GM12801 (cell line): ENCODE results near the gene DCAF8.

Experiments
- TF ChIP-seq, protein P1 (sequence below): IDR thresholded peaks from one replicate; pipeline ENCODE4 v1.5.1; 2011; ENCODE audit warnings: control low read depth; ENCODE audit not compliant: insufficient read length; ENCODE audit errors: extremely low read depth

The DCAF8 gene

DNA sequence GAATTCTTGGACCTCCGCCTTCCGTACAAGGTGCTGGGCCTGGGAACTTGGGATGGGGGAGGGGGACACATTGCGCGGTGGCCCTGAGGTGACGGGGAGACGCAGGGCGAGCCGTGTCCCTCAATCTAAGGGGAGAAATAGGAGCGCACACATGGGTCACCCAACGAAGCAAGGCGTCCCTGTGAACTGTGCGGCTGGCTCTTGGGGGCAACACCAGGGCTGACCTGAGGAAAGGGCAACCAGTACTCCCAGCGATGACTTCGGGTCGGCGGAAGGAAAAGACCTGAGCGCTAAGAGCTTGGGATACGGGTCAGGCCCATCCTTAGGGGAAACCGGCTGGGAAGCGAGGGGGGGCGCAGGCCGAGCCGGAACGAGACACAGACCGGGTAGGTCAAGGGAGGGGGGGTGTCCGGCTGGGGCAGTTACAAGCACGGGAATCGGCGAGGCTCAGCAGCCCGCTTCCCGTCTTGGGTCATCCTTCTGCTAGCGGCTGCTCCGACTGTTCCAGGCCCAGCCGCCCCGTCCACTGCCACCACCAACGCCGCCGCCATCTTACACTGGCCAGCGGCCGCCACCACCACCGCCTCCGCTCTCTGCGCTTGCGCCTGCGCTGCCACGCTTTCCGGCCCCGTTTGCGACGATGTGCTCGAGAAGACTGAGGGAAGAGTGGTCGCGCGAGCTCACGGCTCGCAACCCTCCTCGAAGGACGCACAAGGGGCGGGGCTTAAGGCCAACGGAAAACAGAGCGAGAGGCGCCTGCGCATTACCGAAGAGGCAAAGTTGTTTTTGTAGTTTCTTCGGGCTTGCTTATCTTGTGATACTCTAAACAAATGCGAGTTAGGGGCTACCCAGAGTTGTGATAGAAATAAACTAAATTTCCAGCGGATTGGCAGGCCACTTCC lies at the start of gene DCAF8:
TSS of gene DCAF8 (minus strand) at position 657 of the 902 bp plus-strand sequence. CDS start 18,541 bp downstream, outside the sequence.
- TF ChIP-seq, protein P1, sequence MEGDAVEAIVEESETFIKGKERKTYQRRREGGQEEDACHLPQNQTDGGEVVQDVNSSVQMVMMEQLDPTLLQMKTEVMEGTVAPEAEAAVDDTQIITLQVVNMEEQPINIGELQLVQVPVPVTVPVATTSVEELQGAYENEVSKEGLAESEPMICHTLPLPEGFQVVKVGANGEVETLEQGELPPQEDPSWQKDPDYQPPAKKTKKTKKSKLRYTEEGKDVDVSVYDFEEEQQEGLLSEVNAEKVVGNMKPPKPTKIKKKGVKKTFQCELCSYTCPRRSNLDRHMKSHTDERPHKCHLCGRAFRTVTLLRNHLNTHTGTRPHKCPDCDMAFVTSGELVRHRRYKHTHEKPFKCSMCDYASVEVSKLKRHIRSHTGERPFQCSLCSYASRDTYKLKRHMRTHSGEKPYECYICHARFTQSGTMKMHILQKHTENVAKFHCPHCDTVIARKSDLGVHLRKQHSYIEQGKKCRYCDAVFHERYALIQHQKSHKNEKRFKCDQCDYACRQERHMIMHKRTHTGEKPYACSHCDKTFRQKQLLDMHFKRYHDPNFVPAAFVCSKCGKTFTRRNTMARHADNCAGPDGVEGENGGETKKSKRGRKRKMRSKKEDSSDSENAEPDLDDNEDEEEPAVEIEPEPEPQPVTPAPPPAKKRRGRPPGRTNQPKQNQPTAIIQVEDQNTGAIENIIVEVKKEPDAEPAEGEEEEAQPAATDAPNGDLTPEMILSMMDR, result no peak

DNA sequence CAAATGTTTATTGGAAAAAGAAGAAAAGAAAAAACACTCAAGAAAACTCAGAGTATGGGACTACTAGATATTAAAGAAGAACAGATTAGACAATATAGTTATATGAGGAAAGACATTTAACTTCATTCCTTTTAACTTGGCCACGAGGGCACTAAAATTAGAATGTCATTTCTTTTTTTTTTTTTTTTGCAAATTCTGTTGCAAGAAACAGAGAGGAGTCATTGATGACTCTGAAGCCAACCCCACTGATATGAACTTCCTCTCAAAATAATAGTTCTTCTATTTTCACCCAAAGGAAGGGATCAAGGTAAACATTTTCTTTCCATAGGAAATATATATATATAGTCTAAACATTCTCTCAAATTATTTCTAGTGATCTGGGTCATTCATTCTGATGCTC lies 47.2 kb upstream of the DCAF8 start:
- TF ChIP-seq, protein P1, result no peak

DNA sequence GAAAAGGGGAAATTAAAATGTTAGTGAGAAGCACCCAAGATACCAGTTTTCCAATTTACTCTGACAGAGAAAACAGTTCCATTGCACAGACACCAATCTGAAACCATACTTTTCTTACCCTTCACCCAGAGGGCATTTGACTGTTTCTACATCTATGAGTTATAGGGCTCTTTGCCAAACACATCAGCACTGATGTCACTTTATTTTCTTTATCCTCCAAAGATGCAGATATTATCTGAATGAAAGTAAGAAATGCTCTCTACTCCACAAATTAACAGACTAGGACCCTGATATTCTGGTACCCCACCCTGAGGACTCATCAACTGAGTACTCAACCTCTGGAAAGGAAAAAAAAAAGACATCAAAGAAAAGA lies 46.8 kb upstream of the DCAF8 start:
- TF ChIP-seq, protein P1, result no peak

DNA sequence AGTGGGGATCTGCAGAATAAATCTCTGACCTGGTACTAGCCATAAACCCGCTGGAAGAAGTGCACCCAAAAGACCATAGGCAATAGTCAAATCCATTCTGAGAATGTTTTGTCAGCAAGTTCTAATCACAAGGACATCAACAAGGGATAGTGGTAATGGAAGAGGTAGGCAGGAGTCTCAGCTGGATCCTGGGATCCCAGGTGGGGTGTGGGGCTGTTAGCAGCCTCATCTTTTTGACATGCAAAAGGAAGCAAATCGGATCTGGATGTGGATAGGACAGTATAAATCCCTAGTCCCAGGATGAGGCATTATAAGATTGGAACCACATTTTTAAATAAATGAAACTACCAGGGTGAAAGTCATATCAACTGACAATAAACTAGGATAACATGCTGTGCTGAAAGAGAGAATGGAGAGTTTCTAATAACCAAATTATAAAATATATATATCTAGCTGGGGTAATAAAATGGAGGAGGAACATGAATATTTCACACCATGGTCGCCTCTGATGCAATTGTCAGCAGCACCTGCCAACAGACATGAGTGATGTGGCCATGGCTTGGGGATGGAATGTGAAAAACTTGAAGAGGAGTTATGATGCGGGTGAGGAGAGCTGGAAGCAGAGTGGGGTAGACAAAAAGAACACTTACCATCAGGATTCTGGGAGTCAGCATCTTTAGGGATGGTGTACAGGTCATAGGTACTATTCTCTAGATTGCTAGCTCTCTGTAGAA lies 46.3 kb upstream of the DCAF8 start:
- TF ChIP-seq, protein P1, result no peak

DNA sequence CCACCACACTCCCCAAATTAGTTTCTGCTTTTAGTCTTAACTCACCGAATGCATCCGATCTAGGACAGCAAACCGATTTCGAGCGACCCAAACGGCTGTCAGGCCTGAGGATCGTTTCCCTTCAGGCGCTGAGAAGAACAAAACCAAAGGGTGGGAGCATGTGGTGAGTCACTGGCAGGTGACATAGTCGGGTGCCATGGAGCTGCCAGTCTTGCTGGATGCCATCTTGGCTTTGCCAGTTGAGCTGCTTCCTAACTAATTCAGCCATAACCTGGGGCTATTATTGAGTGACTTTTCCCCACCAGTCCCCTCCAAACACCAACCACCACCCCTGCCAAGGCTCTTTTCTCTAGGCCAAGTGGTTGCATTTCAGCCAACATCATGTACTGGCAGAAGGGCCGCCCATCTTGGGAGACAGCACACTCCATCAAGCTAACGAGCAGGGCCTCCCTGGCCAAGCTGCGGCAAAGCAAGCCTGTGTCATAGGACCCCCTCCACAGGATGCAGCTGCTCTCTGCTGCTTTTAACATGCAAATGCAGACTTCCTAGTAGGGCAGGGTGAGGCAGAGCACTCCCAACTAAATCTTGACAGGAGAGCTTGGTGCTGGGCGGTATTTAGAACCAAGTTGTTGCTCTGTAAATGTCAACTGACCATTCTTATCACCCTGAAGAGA lies 44.9 kb upstream of the DCAF8 start:
- TF ChIP-seq, protein P1, result no peak

DNA sequence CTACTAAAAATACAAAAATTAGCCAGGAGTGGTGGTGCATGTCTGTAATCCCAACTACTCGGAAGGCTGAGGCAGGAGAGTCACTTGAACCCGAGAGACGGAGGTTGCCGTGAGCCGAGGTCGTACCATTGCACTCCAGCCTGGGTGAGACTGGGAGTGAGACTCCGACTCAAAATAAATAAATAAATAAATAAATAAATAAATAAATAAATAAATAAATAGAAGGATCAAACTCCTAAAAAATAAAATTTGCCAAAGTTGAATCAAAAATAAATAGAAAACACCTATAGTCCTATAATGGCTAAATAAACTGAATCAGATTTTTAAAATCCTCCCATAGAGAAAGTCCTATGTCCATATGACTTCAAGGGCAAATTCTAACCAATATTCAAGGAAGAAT lies 37.8 kb upstream of the DCAF8 start:
- TF ChIP-seq, protein P1, result no peak

DNA sequence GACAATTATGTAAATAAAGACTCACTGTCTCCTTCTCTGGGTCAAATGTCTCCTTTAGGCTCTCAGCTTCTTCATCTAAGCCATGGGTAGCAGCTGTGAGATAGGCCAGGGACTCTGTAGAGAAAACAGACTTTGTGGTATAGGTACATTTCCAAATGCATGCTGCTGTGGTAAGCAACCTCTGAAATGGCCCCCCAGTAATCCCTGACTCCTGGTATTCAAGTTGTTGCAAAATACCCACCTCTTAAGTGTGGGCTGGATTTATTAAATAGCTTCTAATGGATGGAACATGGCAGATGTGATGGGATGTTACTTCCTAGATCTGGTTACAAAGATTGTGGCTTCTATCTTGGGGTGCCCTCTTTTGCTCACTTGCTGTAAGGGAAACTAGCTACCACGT lies 33.7 kb upstream of the DCAF8 start:
- TF ChIP-seq, protein P1, result no peak
